Sigmoid colon (tissue), 4 donors: ENCODE results near the gene ARHGAP25.

Source experiments
- CTCF ChIP-seq, 4 experiments: fragments of 450-650 bp in 3 of 4; fragments of 200-600 bp in 1 of 4; IDR thresholded peaks; one replicate each; pipeline ENCODE4 v1.5.1; 2016 to 2019; ENCODE audit warnings: antibody characterized with exemption in 4 of 4, mild to moderate bottlenecking in 3 of 4, moderate library complexity in 2 of 4
- EP300 ChIP-seq, 4 donors: sonication (generic); formaldehyde crosslinking; IDR thresholded peaks; one replicate each; pipeline ENCODE4 v1.6.1; 2017; ENCODE audit warnings: antibody characterized with exemption in 4 of 4
- POLR2A ChIP-seq, 2 donors: fragments of 450-650 bp; IDR thresholded peaks; one replicate each; pipeline ENCODE4 v1.6.1; 2016; ENCODE audit warnings: antibody characterized with exemption in 2 of 2, mild to moderate bottlenecking in 2 of 2, moderate library complexity in 2 of 2
- POLR2AphosphoS5 ChIP-seq, 4 donors: sonication (generic); formaldehyde crosslinking; IDR thresholded peaks; one replicate each; pipeline ENCODE4 v1.6.1; 2017; ENCODE audit warnings: antibody characterized with exemption in 4 of 4

- TF ChIP-seq POLR2A (IDR thresholded peaks at IDR 0.05) (no peak), CTCF (IDR thresholded peaks at IDR 0.05) (no peak), POLR2AphosphoS5 (IDR thresholded peaks at IDR 0.05) (no peak), EP300 (IDR thresholded peaks at IDR 0.05) (no peak)
These were observed 37.5 kb downstream of the ARHGAP25 start for GRCh38 chr2:68772109-68772508.
